HG02938 (cell line): Measurements from ENCODE around the gene PEAK3.
"Not testable (repeated sequence)": the region's sequence is repeated elsewhere in the genome, so short reads cannot be mapped to it uniquely, and the experiment has no call there.

Source experiments
- ATAC-seq: cut with Tn5 transposase; IDR thresholded peaks from one replicate; pipeline ENCODE4 v1.9.1; 2021; ENCODE audit warnings: mild to moderate bottlenecking, moderate library complexity; ENCODE audit not compliant: unreplicated experiment

The PEAK3 gene

GRCh38 chr19:2289714-2290435 lies 7.9 kb upstream of the PEAK3 start:
- ATAC-seq = no peak

- no peak for ATAC-seq
These were observed 7.1 kb upstream of the PEAK3 start for GRCh38 chr19:2288818-2289713.

DNA sequence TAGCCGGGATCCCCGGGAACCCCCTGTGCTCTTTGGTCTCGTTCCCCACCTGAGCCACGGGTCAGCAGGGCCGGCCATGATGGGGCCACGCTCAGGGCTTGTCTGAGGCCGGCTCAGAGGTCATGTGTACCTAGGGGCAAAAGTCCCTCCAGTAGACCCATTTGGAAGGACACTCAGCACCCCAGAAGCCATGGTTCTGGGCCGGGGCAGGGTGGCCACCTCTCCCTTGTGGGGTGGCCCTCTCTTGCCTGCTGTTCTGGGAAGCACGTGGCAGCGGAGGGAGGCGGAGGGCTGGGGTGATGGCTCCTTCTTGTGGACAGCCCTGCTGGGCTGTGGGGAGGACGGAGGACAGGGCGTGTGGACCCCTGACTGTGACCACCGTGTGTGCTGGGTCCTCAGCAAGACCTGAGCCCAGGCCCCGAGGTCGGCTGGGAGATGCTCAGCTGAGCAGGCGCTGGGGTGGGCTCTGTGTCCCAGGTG lies 6.4 kb upstream of the PEAK3 start:
- no peak for ATAC-seq

- ATAC-seq = no peak
These were observed 5.8 kb upstream of the PEAK3 start for GRCh38 chr19:2287585-2288337.

- ATAC-seq = no peak
These were observed 4.6 kb upstream of the PEAK3 start for GRCh38 chr19:2286402-2287140.

GRCh38 chr19:2283835-2284507 lies 2.0 kb upstream of the PEAK3 start:
- ATAC-seq = no peak

DNA sequence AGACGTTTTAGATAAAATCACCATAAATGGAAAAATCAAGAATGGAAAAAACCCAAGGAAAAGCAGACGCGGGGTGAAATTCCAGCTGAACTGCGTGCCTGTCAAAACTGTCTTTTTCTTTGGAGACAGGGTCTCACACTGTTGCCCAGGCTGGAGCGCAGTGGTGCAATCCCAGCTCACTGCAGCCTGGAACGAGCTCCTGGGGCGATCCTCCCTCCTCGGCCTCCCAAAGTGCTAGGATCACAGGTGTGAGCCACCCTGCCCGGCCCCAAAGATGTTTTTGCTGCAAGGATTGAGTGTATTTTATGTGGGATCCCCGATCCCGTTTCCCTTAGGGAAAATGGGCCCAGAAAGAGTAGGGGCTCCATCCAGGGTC lies 875 bp upstream of the PEAK3 start:
- ATAC-seq = no peak

GRCh38 chr19:2281265-2282061 lies 512 bp downstream of the PEAK3 start:
- not testable (repeated sequence) for ATAC-seq

GRCh38 chr19:2280633-2281264 lies 1.2 kb downstream of the PEAK3 start:
- ATAC-seq = no peak

DNA sequence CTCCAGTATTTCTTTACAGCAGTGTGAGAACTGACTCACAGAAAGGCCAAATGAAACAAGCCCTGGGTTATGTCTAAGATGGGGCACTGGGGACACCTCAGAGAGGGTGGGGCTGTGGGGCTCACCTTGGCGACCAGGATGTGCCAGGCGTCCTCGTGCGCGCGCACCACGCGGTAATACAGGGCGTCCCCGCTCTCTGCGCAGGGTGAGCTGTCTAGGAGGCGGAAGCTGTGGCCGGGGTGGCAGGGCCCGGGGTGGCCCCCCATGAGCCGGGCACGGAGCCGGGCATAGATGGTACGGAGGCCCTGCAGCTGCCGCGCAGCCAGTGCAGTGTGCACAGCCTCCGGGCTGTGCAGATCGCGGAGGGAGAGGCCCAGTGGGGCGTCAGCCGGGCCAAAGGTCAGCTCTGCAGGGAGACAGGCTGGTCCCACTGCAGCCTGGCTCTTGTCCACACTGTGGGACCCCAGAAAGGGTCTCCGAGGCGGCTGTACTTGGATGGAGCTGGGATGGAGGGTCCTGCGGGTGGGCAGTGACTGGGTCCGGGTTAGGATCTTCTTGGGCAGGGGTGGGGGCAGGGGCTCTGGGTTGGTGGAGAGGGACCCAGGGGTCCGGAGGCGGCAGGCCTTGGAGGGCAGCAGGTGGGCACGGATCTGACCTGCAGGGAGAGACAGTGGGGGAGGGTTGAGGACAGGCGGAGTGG lies 3.4 kb downstream of the PEAK3 start:
- no peak for ATAC-seq

DNA sequence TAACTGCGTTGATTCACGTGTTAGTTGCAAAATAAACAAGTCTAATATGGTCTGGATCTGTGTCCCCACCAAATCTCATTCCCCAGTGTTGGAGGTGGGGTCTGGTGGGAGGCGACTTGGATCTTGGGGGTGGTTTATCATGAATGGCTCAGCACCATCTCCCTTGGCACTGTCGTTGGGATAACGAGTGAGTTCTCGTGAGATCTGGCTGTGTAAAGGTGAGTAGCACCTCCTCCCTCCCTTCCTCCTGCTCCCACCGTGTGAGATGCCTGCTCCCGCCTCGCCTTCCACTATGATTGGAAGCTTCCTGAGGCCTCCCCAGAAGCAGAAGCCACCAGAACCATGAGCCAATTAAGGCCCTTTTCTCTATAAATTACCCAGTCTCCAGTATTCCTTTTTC lies 4.8 kb downstream of the PEAK3 start:
- no peak for ATAC-seq

DNA sequence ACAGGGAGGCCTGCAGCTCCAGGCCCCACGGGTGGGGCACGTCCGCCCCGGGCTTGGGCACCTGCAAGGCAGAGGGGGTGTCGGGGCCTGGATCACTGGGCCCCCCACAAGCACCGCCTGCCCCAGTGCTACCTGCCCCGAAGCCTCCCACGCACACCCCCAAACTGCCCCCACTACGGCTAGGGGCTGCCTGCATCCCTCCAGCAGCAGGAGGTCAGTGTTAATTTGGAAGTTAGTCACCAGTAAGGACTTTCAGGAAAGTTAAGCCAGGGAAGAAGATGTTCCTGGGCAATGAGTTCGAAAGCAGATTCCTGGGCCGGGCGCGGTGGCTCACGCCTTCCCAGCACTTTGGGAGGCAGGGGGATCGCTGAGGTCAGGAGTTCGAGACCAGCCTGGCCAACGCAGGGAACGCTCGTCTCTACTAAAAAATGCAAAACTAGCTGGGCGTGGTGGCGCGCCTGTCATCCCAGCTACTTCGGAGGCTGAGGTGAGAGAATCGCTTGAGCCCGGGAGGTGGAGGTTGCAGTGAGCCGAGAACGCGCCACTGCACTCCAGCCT lies 5.5 kb downstream of the PEAK3 start:
- ATAC-seq = no peak

- no peak for ATAC-seq
These were observed 6.2 kb downstream of the PEAK3 start for GRCh38 chr19:2275588-2276428.

GRCh38 chr19:2274931-2275535 lies 6.9 kb downstream of the PEAK3 start:
- no peak for ATAC-seq

DNA sequence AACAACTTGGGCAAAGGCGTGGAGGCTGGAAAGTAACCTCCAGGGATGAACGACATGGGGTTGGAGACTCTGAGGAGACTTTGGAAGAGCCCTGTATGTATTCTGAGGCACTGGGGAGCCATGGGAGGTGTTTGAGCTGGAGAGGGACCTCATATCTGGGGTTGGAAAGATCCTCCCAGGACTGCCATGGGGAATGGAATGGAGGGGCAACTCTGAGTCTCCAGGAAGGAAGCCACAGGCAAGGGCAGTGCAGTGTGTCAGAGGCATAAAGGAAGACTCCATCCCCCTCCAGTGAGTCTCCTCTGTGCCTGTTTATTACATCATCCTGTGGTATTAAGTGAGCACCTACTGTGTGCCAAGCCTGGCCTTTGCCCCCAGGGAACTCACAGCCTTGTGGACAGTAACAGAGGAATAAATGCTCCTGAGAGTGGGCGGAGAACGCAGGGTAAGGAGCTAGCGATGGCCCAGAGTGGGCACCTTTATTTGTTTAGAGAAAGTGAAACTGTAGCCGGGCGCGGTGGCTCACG lies 7.7 kb downstream of the PEAK3 start:
- ATAC-seq = no peak
